Ovary (tissue), 3 donors: ENCODE data around the gene NCAPG.

ENCODE experiments used
- EP300 ChIP-seq: sonication (generic); formaldehyde crosslinking; IDR thresholded peaks from one replicate; pipeline ENCODE4 v1.6.1; 2017; ENCODE audit warnings: antibody characterized with exemption
- POLR2A ChIP-seq: fragments of 450-650 bp; IDR thresholded peaks from one replicate; pipeline ENCODE4 v1.6.1; 2017; ENCODE audit warnings: antibody characterized with exemption, mild to moderate bottlenecking, moderate library complexity
- TF ChIP-seq, protein P1 (sequence below), 3 donors: fragments of 450-650 bp in 2 of 3; fragments of 200-600 bp in 1 of 3; IDR thresholded peaks; one replicate each; pipeline versions ENCODE4 v1.5.1 to v1.8.0; 2016 to 2022; ENCODE audit warnings: antibody characterized with exemption in 3 of 3, mild to moderate bottlenecking in 1 of 3
- donor health status: DM: no; HTN: no; CAD: no.

DNA sequence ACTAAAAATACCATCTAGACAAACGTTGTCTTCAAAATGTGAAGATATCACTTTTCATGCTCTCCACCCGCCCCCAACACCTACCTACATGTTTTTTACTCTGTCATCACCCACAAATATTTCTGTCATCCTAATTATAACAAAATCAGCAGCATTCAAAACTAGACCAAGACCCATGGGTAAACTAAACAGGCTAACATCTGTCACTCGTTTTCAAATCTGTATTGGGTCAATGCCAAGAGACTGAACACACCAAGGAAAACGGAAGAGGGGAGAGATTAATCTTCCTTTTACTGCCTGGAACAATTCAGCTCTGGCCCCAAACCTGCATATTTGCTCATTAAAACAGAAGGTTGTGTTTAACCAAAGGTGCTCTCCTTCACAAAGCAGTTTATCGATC lies 46.8 kb upstream of the NCAPG start:
- TF ChIP-seq, protein P1, sequence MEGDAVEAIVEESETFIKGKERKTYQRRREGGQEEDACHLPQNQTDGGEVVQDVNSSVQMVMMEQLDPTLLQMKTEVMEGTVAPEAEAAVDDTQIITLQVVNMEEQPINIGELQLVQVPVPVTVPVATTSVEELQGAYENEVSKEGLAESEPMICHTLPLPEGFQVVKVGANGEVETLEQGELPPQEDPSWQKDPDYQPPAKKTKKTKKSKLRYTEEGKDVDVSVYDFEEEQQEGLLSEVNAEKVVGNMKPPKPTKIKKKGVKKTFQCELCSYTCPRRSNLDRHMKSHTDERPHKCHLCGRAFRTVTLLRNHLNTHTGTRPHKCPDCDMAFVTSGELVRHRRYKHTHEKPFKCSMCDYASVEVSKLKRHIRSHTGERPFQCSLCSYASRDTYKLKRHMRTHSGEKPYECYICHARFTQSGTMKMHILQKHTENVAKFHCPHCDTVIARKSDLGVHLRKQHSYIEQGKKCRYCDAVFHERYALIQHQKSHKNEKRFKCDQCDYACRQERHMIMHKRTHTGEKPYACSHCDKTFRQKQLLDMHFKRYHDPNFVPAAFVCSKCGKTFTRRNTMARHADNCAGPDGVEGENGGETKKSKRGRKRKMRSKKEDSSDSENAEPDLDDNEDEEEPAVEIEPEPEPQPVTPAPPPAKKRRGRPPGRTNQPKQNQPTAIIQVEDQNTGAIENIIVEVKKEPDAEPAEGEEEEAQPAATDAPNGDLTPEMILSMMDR (IDR thresholded peaks at IDR 0.05): no peak
- TF ChIP-seq POLR2A: no peak
- no peak for TF ChIP-seq EP300
